NK-92 (cell line): ENCODE results near the gene PARP8.
"Not testable (repeated sequence)": the region's sequence is repeated elsewhere in the genome, so short reads cannot be mapped to it uniquely, and the experiment has no call there.

Source experiments
- DNase-seq: peaks from one replicate; lab custom pipeline; 2025; ENCODE audit not compliant: unreplicated experiment; lab: John Stamatoyannopoulos, UW

PARP8 gene

DNA sequence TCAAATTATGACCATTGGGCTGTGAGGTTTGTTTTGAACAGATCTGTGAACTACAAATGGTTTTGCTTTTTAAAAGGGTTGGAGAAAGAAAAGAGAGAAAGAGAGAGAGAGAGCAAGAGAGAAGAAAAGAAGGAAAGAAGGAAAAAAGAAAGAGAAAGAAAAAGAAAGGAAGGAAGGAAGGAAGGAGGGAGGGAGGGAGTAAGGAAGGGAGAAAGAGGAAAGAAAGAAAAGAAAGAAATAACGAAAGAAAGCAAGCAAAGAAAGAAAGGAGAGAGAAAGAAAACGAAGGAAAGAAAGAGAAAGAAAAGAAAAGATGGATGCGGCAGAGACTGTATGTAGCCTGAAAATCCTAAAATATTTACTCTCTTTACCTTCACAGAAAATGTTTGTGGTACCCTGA lies 104.0 kb downstream of the PARP8 start:
- DNase-seq, result no peak

- DNase-seq, result not testable (repeated sequence)
These were observed 108.2 kb downstream of the PARP8 start for GRCh38 chr5:50774446-50775175.

- DNase-seq, result no peak
These were observed 119.6 kb downstream of the PARP8 start for GRCh38 chr5:50786073-50786472.

GRCh38 chr5:50791813-50792212 lies 125.4 kb downstream of the PARP8 start:
- DNase-seq, result no peak

- DNase-seq, result no peak
These were observed 126.4 kb downstream of the PARP8 start for GRCh38 chr5:50792843-50793242.

- no peak for DNase-seq
These were observed 128.4 kb downstream of the PARP8 start for GRCh38 chr5:50794812-50795211.

DNA sequence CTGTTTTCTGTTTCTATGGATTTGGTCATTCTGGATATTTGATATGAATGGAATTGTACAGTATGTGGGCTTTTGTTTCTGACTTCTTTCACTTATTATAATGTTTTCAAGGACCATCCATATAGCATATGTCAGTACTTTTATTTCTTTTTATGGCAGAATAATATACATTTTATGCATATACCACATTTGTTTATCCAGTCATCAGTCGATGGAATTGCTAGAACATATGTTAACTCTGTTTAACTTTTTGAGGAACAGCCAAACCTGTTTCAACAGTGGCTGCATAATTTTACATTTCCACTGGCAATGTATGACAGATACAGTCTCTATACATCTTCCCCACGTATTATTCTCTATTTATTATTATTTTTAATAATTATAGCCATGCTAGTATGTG lies 131.6 kb downstream of the PARP8 start:
- DNase-seq, result no peak

- no peak for DNase-seq
These were observed 133.2 kb downstream of the PARP8 start for GRCh38 chr5:50799596-50799995.

GRCh38 chr5:50800410-50800809 lies 134.0 kb downstream of the PARP8 start:
- DNase-seq, result no peak

DNA sequence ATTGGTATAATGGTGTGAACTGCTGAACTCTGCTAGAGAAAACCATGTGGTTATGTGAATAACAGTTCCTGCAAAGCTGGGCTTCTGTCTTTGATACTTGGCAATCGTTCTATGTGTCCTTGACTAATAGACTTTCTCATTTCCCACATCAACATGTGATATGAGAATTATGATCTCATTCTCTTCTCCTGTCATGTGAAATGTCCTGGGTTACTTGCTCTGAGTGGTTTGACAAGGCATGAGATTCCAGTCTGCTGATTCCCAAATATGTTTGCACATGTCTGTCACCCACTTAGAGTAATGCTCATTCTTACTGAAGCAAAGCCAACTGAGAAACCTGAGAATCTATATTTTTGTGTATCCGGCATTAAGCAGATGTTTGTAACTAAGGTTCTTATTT lies 141.2 kb downstream of the PARP8 start:
- no peak for DNase-seq

GRCh38 chr5:50808406-50808805 lies 142.0 kb downstream of the PARP8 start:
- DNase-seq, result no peak

DNA sequence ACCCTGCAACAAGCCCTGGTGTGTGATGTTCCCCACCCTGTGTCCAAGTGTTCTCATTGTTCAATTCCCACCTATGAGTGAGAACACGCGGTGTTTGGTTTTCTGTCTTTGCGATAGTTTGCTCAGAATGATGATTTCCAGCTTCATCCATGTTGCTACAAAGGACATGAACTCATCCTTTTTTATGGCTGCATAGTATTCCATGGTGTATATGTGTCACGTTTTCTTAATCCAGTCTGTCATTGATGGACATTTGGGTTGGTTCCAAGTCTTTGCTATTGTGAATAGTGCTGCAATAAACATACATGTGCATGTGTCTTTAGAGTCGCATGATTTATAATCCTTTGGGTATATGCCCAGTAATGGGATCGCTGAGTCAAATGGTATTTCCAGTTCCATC lies 145.3 kb downstream of the PARP8 start:
- not testable (repeated sequence) for DNase-seq

DNA sequence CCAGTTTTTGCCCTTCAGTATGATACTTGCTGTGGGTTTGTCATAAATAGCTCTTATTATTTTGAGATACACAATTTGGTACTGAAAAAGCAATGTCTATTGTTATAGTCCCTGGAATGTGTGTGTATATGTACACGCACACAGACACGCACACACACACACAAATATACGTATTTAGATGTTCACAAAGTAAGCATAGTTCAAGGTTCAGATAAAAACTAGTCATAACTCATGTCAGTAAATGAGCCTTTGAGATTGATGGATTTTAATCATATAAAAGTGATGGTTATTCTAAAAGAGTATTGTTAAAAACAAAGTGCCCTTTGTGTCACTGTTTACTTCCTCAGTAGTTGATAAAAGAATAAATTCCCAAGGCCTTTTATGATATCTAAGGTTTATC lies 147.3 kb downstream of the PARP8 start:
- no peak for DNase-seq

DNA sequence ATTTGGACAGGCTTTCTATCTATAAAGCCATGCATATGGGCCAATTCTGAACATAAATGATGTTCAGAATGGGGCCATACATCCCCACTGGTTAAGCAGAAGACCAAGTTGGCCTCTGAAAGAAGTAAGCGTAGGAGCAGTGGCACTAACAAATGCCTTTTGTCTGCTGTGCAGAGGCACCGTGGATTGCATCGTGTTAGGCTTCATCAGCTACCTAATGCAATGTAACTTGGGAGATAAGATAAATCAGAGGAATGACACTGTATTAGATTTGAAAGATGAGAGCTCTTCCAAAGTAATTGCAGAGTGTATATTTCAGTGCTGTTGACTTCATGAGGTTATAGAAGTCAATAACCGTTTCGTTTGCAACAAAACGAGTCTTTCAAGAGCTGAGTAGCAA lies 148.1 kb downstream of the PARP8 start:
- no peak for DNase-seq

GRCh38 chr5:50822046-50822445 lies 155.6 kb downstream of the PARP8 start:
- DNase-seq, result no peak

DNA sequence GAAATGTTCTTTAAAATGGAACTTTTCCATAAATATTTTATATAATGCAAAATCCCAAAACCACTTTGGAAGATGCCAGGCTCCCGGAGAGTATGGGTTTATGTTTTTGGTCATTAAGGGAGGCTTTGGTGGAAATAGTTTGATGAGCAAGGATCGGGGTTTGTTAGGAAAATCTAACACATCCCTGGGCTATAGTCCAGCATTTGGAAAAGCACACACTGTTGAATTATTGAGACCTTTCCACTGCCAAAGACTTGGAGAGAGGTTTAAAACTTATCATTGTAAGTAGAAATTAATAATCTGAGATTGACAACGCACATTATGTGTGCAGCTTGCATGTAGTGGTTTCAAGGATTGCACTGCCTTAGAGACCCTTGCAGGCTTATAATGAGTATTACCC lies 156.3 kb downstream of the PARP8 start:
- DNase-seq, result no peak

DNA sequence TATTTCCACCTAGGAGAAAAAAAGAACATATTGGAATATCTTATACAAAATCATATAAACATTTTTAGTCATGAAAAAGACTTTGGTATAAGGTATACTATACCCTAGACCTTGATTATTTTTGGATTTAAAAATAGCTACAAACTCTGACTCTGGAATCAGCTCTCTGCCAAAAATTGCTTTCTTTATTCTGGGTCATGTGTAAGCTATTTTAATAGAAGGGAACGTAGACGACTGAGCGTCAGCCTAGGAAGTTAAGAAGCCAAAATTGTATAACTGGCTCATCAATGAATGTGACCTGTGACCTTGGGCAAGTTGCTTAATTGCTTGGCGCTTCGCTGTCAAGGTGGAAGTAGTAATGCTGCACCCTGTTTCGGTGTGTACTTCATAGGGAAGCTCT lies 157.1 kb downstream of the PARP8 start:
- DNase-seq, result no peak

GRCh38 chr5:50824109-50824508 lies 157.7 kb downstream of the PARP8 start:
- DNase-seq, result no peak

DNA sequence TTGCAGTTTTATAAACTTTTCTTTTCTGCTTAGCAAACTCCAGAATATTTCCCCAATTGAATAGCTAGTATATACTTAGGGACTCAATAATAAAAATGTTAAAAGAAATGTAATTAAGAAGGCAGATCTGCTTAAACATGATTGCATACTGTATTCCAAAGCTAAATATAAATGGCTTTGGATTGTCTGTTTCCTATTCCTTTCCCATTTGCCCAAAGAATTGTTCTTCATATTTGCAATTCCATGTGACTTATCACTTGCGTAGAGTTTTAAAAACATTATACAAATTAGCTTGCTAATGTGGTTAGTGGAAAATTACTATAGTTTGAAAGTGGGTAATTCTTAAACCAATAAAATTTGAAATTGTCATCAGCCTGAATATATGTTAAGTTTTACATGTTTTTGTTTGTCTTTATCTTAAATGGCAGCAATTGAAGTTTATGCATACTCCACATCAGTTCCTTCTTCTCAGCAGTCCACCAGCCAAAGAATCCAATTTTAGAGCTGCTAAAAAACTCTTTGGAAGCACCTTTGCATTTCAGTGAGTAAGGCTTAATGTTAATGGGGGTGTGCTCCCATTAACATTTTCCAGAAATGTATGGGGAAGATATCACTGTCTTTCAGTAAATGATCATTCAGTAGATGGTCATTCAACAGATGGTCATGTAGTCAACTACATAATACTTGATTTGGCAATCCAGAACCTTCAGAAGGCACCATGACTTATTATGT lies 161.2 kb downstream of the PARP8 start:
- DNase-seq, result no peak

DNA sequence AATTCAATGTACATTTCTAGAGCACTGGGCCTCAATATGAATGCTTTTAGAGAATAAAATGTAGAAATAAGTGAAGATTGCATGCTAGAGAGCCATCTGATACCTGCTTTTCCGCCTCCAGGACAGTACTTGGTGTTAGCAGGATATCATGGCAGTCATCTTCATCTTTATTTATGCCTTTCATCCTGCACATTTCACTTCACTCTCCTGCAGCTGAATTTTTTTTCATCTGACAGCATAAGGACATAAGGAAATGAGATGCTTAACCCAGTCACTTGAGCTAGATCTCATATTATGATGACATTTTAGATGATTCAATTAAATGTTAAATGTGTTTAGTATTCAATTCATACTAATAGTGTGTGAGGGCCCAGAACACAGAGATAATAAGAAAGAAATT lies 162.6 kb downstream of the PARP8 start:
- DNase-seq, result no peak

DNA sequence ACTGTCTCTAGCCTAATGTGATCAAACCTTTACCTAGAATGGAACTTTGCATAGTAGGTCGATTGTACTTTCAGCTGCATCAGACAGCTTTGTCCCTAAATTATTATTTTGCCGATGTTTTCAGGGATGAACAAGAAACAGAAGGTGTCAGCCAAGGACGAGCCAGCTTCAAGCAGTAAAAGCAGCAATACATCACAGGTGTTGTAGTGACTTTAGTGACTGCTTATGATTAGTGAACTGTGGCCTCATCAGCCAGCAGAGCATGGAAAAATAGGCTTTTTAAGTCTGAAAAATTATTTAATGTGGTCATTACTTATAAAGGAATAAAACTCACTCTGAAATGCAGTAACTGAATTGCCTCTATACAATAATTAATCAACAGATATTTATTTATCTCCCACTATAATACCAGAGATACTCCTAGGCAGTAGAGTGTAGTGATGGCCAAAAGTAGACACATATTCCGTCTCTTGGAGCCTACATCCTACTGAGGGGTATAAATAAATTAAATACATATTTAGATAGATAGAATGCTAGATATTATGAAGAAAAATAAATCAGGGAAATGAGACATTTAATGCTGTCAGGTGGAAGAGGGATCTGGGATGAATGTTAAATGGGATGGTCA lies 166.3 kb downstream of the PARP8 start:
- DNase-seq, result no peak

DNA sequence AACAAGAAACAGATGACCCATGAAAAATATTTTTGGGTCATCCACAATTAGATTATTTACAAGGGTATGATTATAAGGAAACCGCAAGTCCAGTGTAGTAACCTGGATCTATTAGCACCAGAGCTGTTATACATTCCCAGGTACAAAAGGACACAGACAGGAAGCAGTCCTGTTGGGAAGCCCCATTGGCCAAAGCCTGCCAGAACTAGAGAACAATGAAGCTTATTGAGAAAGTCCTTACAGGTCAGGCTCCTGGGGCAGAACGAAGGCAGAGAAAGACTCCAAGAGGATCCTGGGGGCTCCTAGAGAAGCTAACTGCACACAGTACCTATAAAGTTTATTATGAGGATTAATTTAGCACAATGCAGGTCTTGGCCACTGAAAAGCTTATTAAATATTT lies 169.9 kb downstream of the PARP8 start:
- no peak for DNase-seq
